Stimulated activated CD4-positive, alpha-beta T cell treated with anti-CD3 and anti-CD28 coated beads, Interleukin-2, amount 100 ng/mL, for 48 hours (primary cell): ENCODE data around the gene DOC2A.
A peak's percentile ranks its signal among the peaks of the same experiment; 100 is the strongest.

Experiments
- DNase-seq, 2 donors: peaks; one replicate each; pipeline ENCODE4 v3.0.0-alpha.2; 2020

The DOC2A gene

GRCh38 chr16:30003670-30004423, 7.0 kb downstream of the DOC2A start:
- no peak for DNase-seq

GRCh38 chr16:30002614-30003346, 8.0 kb downstream of the DOC2A start:
- no peak for DNase-seq

GRCh38 chr16:30000735-30001631, 9.8 kb downstream of the DOC2A start:
- DNase-seq, result no peak

- no peak for DNase-seq
Measured at GRCh38 chr16:29999605-30000004, 11.2 kb downstream of the DOC2A start.

- no peak for DNase-seq
Measured at GRCh38 chr16:29996766-29997250, 14.0 kb downstream of the DOC2A start.

- peak; percentile 98 to 99 for DNase-seq
Measured at GRCh38 chr16:29995911-29996765, 14.7 kb downstream of the DOC2A start, which contains the start of gene INO80E. INO80E (plus strand) TSS chr16:29996241; CDS start chr16:29996311, 70 bp downstream.

- DNase-seq, result peak; percentile 81 to 83
Measured at GRCh38 chr16:29995324-29995910, 15.4 kb downstream of the DOC2A start, which contains the start of gene HIRIP3. HIRIP3 (minus strand) TSS chr16:29995617; CDS start chr16:29995605, 12 bp downstream.

- DNase-seq, result peak; percentile 68 to 69
Measured at GRCh38 chr16:29994600-29995323, 16.1 kb downstream of the DOC2A start.

- DNase-seq, result no peak
Measured at GRCh38 chr16:29993903-29994599, 16.8 kb downstream of the DOC2A start.

GRCh38 chr16:29993191-29993902, 17.5 kb downstream of the DOC2A start:
- DNase-seq, result no peak

GRCh38 chr16:29992344-29992967, 18.4 kb downstream of the DOC2A start:
- no peak for DNase-seq

GRCh38 chr16:29991571-29991904, 19.3 kb downstream of the DOC2A start:
- DNase-seq, result no peak

- DNase-seq, result no peak
Measured at GRCh38 chr16:29990883-29991570, 19.8 kb downstream of the DOC2A start.

- DNase-seq, result no peak
Measured at GRCh38 chr16:29990034-29990433, 20.8 kb downstream of the DOC2A start.

- DNase-seq, result no peak
Measured at GRCh38 chr16:29989111-29989858, 21.5 kb downstream of the DOC2A start.

- DNase-seq, result no peak
Measured at GRCh38 chr16:29988346-29989075, 22.3 kb downstream of the DOC2A start.
